GM18909 (cell line): ENCODE data around the gene NDUFS5.
"Not testable (repeated sequence)": the region's sequence is repeated elsewhere in the genome, so short reads cannot be mapped to it uniquely, and the experiment has no call there.

Source experiments
- ATAC-seq: cut with Tn5 transposase; IDR thresholded peaks from one replicate; pipeline ENCODE4 v1.9.1; 2021; ENCODE audit warnings: mild to moderate bottlenecking; ENCODE audit not compliant: unreplicated experiment, poor library complexity

The NDUFS5 gene

DNA sequence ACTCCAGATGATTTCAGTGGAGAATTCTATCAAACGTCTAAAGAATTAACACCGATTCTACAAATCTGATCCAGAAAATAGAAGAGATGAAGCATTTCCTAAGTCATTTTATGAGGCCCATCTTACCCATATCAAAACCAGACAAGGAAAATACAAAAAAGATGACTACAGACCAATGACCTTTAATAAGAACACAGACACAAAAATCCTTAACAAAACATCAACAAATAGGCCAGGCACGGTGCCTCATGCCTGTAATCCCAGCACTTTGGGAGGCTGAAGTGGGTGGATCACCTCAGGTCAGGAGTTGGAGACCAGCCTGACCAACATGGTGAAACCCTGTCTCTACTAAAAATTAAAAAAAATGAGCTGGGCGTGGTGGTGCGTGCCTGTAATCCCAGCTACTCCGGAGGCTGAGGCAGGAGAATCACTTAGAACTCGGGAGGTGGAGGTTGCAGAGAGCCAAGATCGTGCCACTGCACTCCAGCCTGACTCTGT is 29.1 kb downstream of the NDUFS5 start:
- ATAC-seq, result not testable (repeated sequence)

DNA sequence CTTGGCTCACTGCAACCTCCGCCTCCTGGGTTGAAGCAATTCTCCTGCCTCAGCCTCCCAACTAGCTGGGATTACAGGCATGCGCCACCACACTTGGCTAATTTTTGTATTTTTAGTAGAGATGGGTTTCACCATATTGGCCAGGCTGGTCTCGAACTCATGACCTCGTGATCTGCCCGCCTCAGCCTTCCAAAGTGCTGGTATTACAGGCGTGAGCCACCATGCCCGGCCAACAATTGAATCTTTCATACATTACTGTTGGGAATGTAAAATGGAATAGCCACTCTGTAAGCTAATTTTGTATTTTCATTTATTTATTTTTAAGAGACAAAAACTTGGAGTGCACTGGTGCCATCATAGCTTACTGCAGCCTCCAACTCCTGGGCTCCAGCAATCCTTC is 35.4 kb downstream of the NDUFS5 start:
- ATAC-seq, result not testable (repeated sequence)

DNA sequence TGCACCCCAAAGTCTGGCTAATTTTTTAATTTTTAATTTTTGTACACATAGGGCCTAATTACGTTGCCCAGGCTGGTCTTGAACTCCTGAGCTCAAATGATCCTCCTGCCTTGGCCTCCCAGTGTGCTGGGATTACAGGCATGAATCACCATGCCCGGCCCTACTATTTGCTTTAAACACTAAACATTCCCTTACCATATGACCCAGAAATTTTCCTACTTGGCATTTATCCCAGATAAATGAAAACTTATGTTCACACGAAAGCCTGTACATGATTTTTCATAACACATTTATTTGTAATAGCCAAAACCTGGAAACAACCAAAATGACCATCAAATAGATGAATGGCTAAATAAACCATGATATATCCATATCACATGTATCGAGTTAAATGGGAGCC is 35.8 kb downstream of the NDUFS5 start:
- no peak for ATAC-seq

DNA sequence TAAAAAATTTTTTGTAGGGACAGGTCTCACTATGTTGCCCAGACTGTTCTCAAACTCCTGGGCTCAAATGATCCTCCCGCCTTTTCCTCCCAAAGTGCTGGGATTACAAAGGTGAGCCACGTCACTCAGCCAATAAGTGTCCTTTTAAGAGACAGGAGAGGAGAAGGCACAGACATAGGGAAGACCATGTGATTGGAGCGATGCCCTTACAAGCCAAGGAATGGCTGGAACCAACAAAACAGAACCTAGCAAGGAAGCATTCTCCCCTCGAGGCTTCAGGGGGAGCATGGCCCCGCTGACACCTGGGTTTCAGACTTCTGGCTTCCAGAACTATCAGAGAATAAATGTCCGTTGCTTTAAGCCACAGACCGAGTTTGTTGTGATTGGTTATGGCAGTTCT is 37.0 kb downstream of the NDUFS5 start:
- no peak for ATAC-seq

DNA sequence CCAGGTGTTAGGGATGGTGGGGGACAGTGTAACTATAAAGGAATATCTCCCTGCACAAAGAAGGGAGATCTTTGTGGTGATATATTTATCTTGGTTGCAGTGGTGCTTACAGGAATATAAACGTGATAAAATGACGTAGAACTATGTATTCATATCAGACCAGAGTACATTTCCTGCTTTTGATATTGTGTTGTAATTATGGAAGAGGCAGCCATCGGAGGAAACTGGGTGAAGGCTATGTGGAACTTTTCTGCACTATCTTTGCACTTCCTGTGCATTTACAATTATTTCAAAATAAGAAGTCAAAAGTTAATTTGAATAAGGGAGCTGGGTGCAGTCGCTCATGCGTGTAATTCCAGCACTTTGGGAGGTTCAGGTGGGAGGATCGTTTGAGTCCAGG is 37.6 kb downstream of the NDUFS5 start:
- no peak for ATAC-seq

DNA sequence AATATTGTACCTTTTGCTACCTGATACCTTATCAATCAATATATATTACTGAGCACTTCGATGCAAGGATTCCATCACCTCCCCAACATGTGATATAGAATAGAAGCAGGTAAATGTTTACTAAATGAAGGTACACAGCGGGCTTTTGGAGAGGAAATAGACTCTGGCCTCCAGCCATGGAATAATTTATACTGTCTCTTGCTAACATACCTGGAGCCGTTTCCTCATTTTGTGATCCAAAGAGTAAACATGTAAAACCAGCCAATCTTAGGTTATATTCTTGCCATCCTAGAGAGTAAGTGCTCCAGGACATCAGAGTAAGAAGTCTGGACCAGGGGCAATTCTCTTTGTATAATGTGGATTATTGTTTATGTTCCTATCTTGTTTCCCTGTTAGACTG is 39.4 kb downstream of the NDUFS5 start:
- ATAC-seq, result no peak

DNA sequence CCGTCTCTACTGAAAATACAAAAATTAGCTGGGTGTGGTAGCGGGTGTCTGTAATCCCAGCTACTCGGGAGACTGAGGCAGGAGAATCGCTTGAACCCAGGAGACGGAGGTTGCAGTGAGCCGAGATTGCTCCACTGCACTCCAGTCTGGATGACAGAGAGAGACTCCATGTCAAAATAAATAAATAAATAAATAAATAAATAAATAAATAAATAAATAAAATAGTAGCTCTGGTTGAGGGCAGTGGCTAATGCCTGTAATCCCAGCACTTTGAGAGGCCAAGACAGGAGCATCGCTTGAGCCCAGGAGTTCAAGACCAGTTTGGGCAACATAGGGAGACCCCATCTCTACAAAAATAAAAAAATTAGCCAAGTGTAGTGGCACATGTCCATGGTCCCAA is 42.1 kb downstream of the NDUFS5 start:
- not testable (repeated sequence) for ATAC-seq

DNA sequence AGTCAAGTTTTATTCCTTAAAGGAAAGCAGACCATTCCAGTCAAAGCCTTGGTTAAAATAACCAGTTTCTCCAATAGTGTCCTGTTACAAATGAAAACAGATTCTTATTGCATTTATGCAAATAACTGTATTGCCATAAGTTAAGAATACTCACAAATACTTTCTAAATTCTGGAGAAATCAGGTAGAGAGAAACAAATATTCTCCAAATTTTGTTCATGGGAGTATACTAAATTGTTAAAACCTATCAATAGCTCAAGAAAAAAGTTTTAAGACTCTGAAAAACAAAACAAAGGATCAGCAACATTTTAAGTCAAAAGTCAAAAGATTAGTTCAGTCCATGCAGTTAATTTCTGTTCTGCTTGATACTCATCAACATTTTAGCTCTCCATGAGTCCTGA is 45.4 kb downstream of the NDUFS5 start:
- not testable (repeated sequence) for ATAC-seq

DNA sequence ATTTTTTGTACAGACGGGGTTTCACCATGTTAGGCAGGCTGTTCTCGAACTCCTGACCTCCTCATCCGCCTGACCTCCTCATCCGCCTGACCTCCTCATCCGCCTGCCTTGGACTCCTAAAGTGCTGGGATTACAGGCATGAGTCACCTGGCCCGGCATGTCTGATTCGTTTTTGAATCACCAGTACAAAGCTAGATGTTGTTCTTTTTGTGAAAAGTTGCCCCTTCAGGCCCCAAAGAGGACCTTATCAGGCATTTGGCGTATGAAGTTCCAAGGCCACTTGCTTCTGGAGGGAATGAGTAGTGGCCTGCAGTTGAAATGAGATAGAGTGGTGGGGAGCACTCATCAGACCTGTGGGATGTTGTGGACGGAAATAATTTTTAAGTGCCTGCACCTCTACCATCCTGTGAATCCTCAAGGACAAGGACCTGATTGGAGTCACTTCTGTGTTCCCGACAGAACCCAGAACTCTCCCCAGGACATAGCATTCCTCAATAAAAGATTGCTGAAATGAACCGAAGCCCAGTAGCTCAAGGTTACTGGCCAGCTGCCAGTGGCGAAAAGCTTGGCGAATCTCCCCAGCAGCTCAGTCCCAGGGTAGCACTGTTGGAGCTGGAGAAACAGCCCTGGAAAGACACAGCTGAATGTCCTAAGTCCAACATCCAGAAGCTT is 50.1 kb downstream of the NDUFS5 start:
- ATAC-seq, result no peak

DNA sequence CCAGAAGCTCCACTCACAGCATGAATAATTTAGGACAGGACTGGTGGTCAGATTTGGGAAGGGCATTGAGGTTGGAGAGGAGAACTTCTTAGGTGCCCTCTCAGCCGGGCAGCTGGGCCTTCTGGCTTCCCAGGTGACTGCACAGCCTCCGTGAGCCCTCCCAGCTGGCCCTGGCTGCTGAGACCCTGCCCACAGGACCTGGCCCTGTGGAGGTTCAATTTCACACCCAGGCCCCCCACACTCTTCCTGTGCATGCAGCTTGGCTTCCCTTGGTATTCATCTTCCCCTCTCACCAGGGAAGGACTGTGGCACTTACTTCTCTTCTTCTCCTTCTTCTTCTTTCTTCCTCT is 50.6 kb downstream of the NDUFS5 start:
- no peak for ATAC-seq

DNA sequence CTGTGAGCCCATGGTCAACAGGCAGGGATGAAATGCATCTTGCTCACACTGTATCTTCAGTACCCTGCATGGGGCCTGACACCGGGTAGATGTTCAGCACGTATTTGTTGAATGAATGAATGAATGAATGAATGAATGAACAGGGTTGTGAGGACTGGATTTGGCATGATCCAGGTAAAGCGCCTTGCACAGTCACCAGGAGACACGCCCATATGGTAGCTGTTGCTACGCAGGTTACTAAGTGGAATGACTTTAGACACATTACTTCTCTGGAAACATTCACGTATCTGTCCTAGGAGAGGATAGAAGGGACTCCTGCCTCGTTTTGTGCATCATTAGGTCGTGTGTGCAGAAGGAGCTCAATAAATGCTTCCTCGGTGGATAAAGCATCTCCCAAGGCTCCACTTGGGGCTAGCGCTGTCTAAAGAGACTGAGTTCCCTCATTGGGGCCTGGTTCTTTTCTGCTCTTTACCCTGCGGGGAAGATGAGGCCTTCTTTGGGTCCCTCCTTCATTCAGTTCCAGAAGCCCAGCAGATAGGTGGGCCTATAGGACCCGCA is 54.2 kb downstream of the NDUFS5 start:
- ATAC-seq, result no peak

DNA sequence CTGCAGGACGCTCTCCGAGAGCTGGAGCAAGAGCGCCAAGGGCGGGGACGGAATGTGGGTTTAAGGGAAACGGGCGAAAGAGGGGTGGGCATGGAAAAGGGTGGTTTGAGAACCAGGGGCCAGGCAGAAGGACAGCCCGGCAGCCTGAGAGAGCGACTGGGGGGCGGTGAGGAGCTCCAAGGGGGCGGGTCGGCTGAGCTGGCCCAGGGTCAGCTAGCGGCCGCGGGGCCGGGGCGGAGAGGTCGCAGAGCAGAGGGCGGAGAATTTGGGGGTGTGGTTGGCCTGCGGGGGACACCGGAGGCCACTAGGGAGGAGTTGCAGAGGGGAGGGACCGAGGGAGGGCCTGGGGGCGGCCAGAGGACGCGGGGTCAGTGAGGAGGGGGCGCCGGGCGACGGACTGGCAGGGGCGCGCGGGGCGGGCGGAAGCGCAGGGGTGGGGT is 54.7 kb downstream of the NDUFS5 start:
- no peak for ATAC-seq

DNA sequence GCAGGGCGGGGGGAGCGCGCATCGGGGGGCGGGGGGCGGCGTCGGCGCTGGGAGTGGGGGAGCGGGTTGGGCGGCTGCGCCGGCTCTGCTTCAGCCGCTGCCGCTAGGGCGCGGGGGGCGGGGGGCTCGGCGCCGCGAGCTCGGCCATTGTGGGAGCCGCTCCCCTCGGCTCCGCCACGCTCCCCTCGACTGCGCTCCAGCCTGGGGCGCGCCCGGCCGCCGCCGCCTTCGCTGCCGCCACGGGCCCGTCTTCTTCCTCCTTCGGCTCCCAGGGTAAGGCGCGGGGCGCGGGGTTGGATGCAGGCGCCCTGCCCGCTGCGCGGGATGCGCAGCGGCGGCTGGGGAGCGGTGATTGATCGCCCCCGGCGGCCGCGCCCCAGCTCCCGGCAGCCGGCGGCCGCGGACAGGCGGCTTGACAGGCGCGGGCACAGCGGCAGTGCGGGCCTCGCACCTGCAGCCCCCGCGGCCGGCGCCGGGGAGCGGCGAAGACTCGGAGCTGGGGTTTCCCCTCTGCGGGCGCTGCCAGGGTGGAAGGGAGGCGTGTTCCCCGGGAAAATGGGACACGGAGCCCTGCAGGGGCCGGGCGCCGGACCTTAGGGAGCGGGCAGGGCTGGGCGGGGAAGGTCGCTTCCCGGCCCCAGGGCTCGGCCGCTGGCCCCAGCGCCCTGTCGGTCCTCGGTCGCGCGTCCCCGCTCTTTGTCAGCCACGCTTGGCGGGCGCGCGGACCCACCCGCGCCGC is 55.3 kb downstream of the NDUFS5 start:
- no peak for ATAC-seq

DNA sequence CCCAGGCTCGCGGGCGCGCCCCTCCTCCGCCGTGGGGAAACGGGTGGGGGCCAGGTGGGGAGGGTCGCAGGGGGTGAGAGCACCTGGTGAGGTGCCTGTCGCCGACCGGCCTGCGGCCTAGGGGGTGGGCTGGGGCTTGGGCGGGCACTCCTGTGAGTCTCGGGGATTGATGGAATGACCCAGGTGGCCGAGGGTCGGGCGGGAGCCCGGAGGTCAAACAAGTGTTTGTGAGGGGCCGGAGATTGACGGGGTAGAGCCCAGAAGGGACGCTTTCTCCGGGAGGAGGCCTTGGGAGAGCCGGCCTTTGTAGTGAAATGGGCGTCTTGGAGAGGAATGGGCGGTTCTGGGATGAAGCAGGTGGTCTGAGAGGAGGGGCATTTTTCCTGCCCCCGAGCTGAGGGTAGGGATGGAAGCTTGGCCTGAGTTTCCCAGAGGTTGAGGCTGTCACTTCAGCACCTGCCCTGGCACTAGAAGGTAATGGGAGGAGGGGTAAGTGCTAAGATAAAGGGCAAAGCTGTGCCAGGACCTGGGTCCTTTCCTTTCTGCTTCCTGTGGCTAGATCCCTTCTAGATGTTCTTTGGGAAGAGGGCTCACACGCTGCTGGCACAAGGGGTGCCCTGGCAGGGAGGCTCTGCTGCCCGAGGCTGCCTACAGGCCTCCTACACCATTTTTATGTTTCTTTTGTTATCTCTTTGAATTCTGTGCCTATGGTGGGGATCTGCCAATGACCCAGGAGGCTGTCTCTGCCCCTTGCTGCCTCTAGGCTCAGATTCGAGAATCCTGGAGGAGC is 56.1 kb downstream of the NDUFS5 start:
- ATAC-seq, result no peak

DNA sequence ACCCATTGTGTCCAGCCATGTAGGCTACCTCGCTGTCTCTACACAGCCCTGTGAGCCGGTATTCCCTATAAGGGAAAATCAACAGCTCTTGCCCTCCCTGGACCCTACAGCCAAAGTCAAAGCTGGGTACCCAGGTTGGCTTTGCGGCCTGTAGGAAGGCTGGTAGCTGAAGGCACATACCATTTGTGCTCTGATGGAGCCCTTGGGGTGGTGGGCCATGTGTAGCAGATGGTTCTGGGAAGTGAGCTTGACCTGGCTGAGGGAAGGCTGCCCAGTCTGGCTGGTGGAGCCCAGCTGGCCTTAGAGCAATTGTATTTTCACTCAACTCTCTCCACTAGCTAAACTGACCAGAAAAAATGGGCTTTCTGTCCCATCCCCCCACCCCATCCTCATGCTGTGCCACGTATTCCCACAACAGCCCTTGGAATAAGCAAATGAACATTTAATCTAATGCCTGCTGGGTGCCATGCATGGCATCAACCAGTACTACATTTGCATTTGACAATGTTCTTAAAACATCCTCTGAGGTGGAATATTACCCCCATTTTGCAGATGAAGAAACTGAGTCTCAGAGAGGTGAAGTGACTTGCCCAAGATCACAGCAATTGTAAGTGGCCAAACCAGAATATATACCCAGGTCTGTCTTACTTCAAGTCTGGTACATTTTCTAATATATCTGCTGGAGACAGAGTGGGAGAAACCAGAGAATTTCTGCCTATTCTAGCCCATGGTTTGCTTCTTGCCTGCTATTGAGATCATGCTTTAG is 56.8 kb downstream of the NDUFS5 start:
- no peak for ATAC-seq

DNA sequence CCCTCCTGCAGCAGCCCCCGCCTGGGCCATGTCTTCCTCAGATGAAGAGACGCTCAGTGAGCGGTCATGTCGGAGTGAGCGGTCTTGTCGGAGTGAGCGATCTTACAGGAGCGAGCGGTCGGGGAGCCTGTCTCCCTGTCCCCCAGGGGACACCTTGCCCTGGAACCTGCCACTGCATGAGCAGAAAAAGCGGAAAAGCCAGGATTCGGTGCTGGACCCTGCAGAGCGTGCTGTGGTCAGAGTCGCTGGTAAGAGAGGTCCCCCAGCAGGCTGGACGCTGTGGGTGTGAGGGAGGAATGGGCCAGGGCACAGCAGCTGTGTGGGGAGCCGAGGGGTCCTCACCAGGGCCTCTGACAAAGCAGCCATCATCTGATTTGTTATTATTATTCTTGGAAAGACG is 58.0 kb downstream of the NDUFS5 start:
- no peak for ATAC-seq
